Frontal cortex (tissue), 4 donors: Measurements from ENCODE around the gene COL1A1. TPM values are rescaled to one million over a fixed set of nuclear protein-coding genes. Genes with fewer than 3 reads are reported as not detected.

Source experiments
- DNase-seq, 2 donors: peaks; one replicate each; pipeline ENCODE4 v3.0.0; 2012; ENCODE audit warnings: low spot score in 2 of 2
- FAIRE-seq: peaks from 2 replicates; lab custom pipeline; 2012; peaks lifted over from hg19 to GRCh38; lab: Jason Lieb, UNC
- total RNA-seq: library from RNA; depleted of rRNA; stranded (reverse); fragments of >200 nt; gene quantifications from one replicate; pipeline ENCODE4 v1.2.3, GENCODE V29; 2014
- donor health status: control.
- donor health status: control.
- donor health status: control.

Gene COL1A1
- total RNA-seq, 1 donor from 2014 or later = 26.1 TPM

DNA sequence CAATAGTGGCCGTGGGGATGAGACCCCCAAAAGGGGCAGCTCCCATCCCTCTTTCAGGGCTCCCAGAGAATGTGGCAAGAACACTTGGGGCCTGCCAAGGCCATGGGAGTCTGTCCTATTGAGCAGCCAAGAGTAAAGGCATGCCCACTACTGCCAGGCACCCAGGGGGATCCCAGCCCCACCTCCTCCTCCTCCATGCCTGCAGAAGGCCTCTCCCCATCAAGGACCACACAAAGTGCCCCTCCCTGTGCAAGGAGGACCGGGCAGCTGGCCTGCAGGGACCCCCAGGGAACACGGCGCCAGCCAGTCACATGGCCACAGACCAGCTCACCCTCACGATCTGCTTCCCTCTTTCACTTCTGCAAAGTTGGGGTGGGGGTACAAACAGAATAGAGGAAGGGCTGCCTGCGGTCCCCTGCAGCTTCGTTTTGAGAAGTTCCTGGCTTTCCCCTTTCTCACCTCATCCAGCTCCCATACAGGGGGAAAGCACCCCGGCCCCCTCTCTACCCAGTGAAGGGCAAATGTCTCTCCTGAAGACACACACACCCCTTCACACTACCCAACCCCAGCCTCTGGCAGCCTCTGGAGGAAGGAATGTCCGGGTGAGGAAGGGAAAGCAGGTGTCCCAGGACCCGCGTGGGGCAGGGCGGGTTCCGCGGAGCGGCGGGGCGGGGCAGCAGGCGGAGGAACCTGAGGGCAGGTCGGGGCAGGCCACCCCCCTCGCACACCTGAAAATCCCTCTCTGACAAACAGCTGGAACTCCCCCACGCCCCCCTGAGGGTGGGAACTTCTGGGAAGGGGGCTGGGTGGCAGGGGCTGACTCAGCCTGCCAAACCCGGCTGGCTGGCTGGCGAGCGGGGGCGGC lies 53.0 kb downstream of the COL1A1 start:
- DNase-seq = peak; percentile 67 to 75
- no peak for FAIRE-seq

DNA sequence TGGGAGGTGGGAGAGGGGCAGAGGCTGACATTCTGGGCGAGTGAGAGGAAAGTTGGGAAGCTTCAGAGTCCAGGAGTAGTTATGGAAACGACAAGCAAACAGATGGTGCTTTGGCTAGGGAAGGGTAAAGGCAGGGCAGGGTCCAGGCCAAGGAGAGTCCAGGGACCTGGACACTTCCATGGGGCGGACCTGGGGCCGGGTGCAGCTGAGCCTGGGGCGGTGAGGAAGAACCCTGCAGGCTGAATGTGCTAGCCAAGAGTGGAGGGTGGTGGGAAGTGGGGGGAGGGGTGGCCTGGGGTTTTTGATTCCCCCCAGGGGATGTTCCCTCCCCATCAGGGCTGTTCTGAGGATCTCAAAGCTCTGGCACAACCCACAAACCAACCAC lies 53.6 kb downstream of the COL1A1 start:
- FAIRE-seq (no peak), DNase-seq (no peak)

- no peak for DNase-seq
- FAIRE-seq = no peak
Observed at GRCh38 chr17:50146927-50147665, 54.3 kb downstream of the COL1A1 start.

DNA sequence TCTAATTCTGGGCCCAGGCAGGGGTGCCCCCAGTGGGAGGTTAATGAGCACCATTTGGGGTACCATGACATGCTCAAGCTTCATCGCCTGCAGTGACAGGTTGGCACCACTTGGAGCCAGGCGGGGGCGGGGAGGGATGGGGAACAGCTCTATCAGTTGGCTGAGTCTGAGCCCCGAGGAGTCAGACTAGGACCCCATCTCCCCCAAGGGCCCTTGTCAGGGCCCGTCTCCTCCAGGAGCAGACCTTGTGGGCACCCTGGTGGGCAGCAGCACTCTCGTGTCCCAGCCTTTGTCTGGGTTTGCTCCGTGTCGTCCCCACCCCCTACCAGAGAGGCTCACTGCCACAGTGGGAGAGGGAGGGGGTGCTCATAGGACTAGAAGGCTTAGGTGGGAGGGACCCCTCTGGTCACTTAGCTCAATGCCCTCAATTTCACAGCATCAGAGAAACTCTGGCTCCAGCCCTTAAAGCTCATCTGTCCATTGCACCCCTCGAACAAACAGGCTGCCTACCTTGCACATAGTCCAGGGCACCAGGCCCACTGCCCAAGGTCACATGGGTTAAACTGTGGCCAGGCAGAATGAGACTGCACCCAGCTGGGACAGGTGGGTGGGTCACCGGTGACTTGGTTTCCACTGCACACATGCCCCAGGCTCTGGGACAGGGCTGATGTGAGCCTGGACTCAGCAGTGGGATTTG lies 55.1 kb downstream of the COL1A1 start:
- FAIRE-seq (no peak), DNase-seq (no peak)

GRCh38 chr17:50145532-50146229 lies 55.8 kb downstream of the COL1A1 start:
- DNase-seq = no peak
- no peak for FAIRE-seq

DNA sequence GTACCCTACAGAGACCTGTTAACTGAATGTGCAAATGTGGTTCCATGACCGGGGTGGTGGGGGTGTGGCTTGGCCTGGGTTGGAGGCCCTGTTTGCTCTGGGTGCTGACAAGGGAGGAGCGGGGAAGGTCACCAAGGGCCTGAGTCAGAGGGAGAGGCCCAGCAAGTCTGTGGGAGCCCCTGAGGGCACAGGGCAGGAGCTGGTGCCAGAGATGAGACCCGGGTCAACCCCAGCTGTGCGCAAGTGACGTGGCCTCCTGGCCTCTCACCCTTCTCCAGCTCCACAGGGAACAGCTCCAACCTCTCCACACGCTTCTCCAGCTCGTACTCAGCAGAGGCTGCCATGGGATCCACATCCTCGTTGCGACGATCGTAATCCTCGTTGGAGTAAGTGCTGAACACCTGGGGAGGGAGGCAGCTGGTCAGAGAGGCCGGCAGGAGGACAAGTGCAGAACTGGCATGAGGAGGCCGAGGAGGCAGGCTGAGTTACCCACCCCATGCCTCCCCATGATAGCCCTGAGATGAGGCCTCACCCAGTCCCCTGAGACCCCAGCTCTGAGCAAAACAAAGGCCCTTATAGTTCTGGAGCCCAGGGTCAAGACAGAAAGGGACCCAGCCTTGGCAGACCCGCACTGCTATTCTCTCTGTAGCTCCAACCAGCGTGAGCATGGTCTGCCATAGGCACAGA lies 56.4 kb downstream of the COL1A1 start:
- no peak for FAIRE-seq

DNA sequence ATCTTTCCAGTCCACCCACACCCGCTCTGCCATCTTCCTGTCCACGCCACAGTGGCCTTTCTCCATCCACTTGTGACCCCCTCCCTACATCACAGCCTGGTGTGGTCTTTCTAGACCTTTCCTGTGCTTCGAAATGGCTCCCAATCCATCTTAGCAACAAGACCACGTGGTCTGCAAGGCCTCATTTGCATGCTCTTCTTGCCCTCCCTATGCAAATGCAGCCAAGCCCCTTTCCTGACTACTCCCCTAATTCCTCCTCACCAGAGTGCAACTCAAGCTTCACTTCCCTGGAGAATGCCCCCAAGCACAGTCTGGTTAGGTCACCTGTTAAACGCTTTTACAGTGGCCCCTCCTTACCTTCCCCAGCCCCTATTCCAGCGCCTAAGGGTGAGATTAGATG lies 57.1 kb downstream of the COL1A1 start:
- FAIRE-seq = no peak
- no peak for DNase-seq

More for the DNA sequence above, 56.4 kb downstream of the COL1A1 start:
- DNase-seq = no peak

- no peak for FAIRE-seq
Observed at GRCh38 chr17:50143461-50144176, 57.8 kb downstream of the COL1A1 start.

GRCh38 chr17:50141745-50142110 lies 59.7 kb downstream of the COL1A1 start:
- FAIRE-seq (no peak), DNase-seq (no peak)

More at GRCh38 chr17:50143461-50144176, 57.8 kb downstream of the COL1A1 start:
- no peak for DNase-seq

DNA sequence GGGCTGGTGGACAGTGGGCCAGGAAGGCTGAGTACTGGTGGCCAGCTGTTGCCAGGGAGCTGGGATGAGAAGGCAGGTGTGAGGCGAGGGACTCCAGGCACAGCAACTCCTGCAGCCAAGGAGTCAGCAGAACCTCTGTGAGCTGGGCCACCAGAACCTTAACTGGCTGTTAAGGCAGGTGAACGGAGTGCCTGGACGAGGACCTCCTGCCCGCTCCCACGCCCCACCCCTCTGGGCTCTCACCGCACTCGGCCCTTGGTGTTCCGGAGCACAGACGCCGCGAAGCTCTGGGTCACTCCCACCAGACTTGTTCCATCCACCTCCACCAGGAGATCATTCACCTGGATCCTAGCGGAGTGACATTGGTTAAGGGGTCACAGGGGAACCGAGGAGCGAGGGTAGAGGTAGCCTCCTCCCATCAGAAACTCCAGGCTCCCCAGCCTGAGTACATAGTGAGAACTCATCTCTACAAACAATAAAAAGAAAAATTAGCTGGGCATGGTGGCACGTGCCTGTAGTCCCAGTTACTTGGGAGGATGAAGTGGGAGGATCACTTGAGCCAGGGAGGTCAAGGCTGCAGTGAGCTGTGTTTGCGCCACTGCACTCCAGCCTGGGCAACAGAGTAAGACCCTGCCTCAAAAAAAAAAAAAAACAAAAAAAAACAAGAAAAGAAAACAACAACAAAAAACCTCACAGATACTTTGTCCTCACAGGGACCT lies 60.2 kb downstream of the COL1A1 start:
- no peak for DNase-seq
- FAIRE-seq = no peak

GRCh38 chr17:50139950-50140885 lies 61.2 kb downstream of the COL1A1 start:
- DNase-seq (peak; percentile 75 to 88), FAIRE-seq (no peak)

- DNase-seq = no peak
- no peak for FAIRE-seq
Observed at GRCh38 chr17:50139185-50139783, 62.1 kb downstream of the COL1A1 start.

GRCh38 chr17:50137042-50137441 lies 64.4 kb downstream of the COL1A1 start:
- DNase-seq = no peak
- no peak for FAIRE-seq

DNA sequence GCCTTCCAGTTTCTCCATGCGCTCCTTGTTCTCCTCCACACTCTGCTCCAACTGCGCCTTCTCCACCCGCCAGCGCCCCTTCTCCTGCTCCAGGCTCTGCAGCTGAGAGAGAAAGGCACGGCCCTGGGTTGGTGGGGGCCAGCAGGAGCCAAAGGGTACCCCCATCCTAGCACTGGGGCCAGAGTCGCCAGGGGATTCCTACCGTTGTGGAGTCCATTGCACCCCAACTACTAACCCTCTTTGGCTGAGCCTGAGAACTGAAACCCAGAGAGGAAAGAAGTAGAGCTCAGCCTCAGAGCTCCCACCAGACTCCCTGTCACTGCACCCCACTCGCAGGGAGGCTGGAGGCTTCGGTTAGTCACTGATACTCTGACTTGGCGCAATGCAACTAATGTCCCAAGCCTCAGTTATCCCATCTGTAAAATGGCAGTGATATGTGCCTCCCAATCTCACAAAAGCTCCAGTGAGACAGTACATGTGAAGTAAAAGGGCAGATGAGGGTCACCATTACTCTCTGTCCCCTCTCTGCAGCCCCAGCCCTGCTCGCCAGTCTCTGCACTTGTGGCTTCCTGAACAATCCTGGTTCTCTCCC lies 65.2 kb downstream of the COL1A1 start:
- FAIRE-seq (no peak), DNase-seq (no peak)

- DNase-seq = no peak
- no peak for FAIRE-seq
Observed at GRCh38 chr17:50135316-50136095, 65.9 kb downstream of the COL1A1 start.
